Tibial artery (tissue), 4 donors: Measurements from ENCODE around the gene FGFRL1.
A peak's percentile ranks its signal among the peaks of the same experiment; 100 is the strongest.

ENCODE experiments used
- DNase-seq, 2 donors: peaks; one replicate each; pipeline ENCODE4 v3.0.0-alpha.2; 2019
- H3K27ac ChIP-seq, 2 donors: fragments of 200-600 bp; sonication (generic) in 1 of 2; 1 replicate in 1 of 2; 2 replicates in 1 of 2; pipeline ENCODE4 v1.5.1; 2018 to 2019; ENCODE audit warnings: mild to moderate bottlenecking in 1 of 2
- H3K27me3 ChIP-seq, 2 donors: fragments of 200-600 bp; sonication (generic) in 1 of 2; one replicate each; pipeline versions ENCODE4 v1.5.1 to v1.6.0; 2016 to 2019
- H3K36me3 ChIP-seq, 3 donors: fragments of 200-600 bp; sonication (generic) in 2 of 3; one replicate each; pipeline ENCODE4 v1.5.1; 2016 to 2019; ENCODE audit warnings: mild to moderate bottlenecking in 2 of 3
- H3K4me1 ChIP-seq, 4 donors: fragments of 200-600 bp; sonication (generic) in 2 of 4; 1 replicate in 3 of 4; 2 replicates in 1 of 4; pipeline ENCODE4 v1.5.1; 2016 to 2019
- H3K4me3 ChIP-seq, 2 donors: fragments of 200-600 bp; sonication (generic) in 1 of 2; 1 replicate in 1 of 2; 2 replicates in 1 of 2; pipeline ENCODE4 v1.5.1; 2018 to 2019; ENCODE audit warnings: mild to moderate bottlenecking in 2 of 2
- H3K9me3 ChIP-seq, 3 donors: fragments of 200-600 bp; sonication (generic) in 1 of 3; one replicate each; pipeline ENCODE4 v1.5.1; 2016 to 2019
- CTCF ChIP-seq, 2 experiments: fragments of 200-600 bp in 1 of 2; fragments of 450-650 bp in 1 of 2; IDR thresholded peaks; one replicate each; pipeline ENCODE4 v1.5.1; 2017 to 2019; ENCODE audit warnings: antibody characterized with exemption in 2 of 2, mild to moderate bottlenecking in 1 of 2, moderate library complexity in 1 of 2
- intact Hi-C: fragments of 100-400 bp; cut with DNase I; formaldehyde crosslinking; loops from one replicate; pipeline ENCODE4 v1.15.0; 2023; ENCODE audit warnings: low total_unique reads

The FGFRL1 gene

DNA sequence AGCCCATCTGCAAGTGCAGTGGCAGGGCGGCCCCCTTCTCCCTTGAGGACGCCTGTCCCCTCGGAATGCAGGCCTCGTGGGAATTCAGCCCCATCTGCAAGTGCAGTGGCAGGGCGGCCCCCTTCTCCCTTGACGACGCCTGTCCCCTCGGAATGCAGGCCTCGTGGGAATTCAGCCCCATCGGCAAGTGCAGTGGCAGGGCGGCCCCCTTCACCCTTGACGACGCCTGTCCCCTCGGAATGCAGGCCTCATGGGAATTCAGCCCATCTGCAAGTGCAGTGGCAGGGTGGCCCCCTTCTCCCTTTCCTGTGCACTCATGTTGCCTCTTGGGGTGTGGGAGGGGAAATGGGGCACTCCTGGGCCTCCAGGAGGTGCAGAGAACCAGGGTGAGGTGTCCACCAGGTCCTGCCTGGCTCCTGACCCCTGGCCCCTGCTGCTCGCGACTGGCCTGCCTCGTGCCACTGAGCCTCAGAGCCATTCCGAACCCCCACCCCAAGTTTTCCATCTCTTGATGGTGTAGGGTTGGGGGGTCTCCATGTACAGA is 11.5 kb upstream of the FGFRL1 start:
- no peak for TF ChIP-seq CTCF (IDR thresholded peaks at IDR 0.05)
- Histone ChIP-seq H3K4me1 (peaks cover 0 to 37% (median 30%) of the 10 kb centered on the region in 4 donors), H3K27ac (no peak overlapping the region), H3K4me3 (no peak overlapping the region), H3K9me3 (no peaks in the 10 kb centered on the region), H3K27me3 (peaks cover 7 to 92% of the 10 kb centered on the region in 2 donors), H3K36me3 (no peaks in the 10 kb centered on the region)
- no peak for DNase-seq
- intact Hi-C loops = no loop called here

DNA sequence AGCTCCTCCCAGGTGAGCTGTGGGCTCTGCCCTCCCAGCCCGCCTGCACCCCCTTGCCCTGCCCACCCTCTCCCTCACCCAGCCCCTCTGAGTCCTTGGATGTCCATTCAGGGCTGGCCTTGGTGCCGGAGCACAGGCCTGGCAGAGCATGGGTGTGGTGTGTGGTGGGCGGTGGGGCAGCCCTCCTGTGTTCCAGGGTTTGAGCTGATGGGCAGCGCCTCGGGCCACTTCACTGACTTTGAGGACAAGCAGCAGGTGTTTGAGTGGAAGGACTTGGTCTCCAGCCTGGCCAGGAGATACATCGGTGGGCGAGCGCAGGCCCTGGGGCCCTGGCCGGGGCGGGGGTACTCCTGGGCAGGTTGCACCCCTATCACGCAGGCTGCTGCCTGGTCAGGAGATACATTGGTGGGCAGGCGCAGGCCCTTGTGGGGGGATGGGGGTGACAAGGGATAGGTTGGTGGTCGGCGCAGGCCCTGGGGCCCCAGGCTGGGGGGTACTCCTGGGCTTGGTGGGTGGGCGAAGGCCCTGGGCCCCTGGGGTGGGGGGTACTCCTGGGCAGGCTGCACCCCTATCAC is 10.7 kb upstream of the FGFRL1 start:
- H3K4me1 ChIP-seq = peaks cover 0 to 37% (median 30%) of the 10 kb centered on the region in 4 donors
- no peaks in the 10 kb centered on the region for H3K9me3 ChIP-seq
- TF ChIP-seq CTCF (IDR thresholded peaks at IDR 0.05) = no peak
- peaks cover 7 to 95% of the 10 kb centered on the region in 2 donors for H3K27me3 ChIP-seq
- no peak overlapping the region for H3K4me3 ChIP-seq
- no peak overlapping the region for H3K27ac ChIP-seq
- DNase-seq = no peak
- intact Hi-C loops = no loop called here
- no peaks in the 10 kb centered on the region for H3K36me3 ChIP-seq

GRCh38 chr4:1001561-1002130 is 9.8 kb upstream of the FGFRL1 start:
- DNase-seq = no peak
- no peaks in the 10 kb centered on the region for H3K36me3 ChIP-seq
- TF ChIP-seq CTCF (IDR thresholded peaks at IDR 0.05) = no peak
- no peak overlapping the region for H3K4me3 ChIP-seq
- H3K27me3 ChIP-seq = peaks cover 7 to 93% of the 10 kb centered on the region in 2 donors
- intact Hi-C loops = no loop called here
- H3K4me1 ChIP-seq = peaks cover 0 to 37% (median 29%) of the 10 kb centered on the region in 4 donors
- no peaks in the 10 kb centered on the region for H3K9me3 ChIP-seq
- no peak overlapping the region for H3K27ac ChIP-seq

GRCh38 chr4:1002131-1002630 is 9.2 kb upstream of the FGFRL1 start:
- peak in 1 of 2 donors; percentile 48 for DNase-seq
- Histone ChIP-seq H3K27ac (no peak overlapping the region), H3K27me3 (peaks cover 7 to 92% of the 10 kb centered on the region in 2 donors), H3K9me3 (no peaks in the 10 kb centered on the region), H3K4me1 (peaks cover 0 to 31% (median 25%) of the 10 kb centered on the region in 4 donors), H3K36me3 (no peaks in the 10 kb centered on the region), H3K4me3 (no peak overlapping the region)
- intact Hi-C loops = no loop called here
- TF ChIP-seq CTCF (IDR thresholded peaks at IDR 0.05) = no peak

DNA sequence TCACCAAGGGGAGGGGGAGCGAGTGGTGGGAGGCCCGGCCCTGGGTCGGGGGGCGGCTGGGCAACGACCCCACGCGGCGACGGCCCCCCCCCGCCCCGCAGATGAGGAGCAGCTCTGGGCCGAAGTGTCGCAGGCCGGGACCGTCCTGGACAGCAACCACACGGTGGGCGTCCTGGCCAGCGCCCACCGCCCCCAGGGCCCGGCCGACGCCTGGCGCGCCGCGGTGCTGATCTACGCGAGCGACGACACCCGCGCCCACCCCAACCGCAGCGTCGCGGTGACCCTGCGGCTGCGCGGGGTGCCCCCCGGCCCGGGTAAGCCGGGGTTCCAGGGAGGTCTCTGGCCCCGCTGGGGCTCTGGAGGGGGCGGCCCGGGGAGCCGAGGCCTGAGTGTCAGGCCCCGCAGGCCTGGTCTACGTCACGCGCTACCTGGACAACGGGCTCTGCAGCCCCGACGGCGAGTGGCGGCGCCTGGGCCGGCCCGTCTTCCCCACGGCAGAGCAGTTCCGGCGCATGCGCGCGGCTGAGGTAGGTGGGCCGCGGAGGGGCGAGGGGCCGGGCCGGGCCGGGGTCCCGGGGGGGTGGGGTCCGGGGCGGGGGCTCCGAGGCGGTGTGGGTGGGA is 8.7 kb upstream of the FGFRL1 start:
- no peaks in the 10 kb centered on the region for H3K9me3 ChIP-seq
- peaks cover 0 to 26% (median 20%) of the 10 kb centered on the region in 4 donors for H3K4me1 ChIP-seq
- no peak overlapping the region for H3K4me3 ChIP-seq
- TF ChIP-seq CTCF (IDR thresholded peaks at IDR 0.05) = no peak
- no peak for DNase-seq
- intact Hi-C loops = no loop called here
- no peaks in the 10 kb centered on the region for H3K36me3 ChIP-seq
- peaks cover 7 to 89% of the 10 kb centered on the region in 2 donors for H3K27me3 ChIP-seq
- no peak overlapping the region for H3K27ac ChIP-seq
